ENCODE data around the gene PHB1.
A peak's percentile ranks its signal among the peaks of the same experiment; 100 is the strongest.
"Not testable (repeated sequence)": the region's sequence is repeated elsewhere in the genome, so short reads cannot be mapped to it uniquely, and the experiment has no call there.

PHB1 gene

GRCh38 chr17:49373115-49373514 is 41.6 kb downstream of the PHB1 start:
- no peak for DNase-seq

- DNase-seq = no peak
These were observed 42.3 kb downstream of the PHB1 start for GRCh38 chr17:49372425-49372824.

GRCh38 chr17:49370971-49371834 is 43.5 kb downstream of the PHB1 start:
- no peak for DNase-seq

- no peak for DNase-seq
These were observed 44.9 kb downstream of the PHB1 start for GRCh38 chr17:49369760-49370159.

GRCh38 chr17:49369089-49369488 is 45.6 kb downstream of the PHB1 start:
- DNase-seq = no peak

- DNase-seq = no peak
These were observed 49.0 kb downstream of the PHB1 start for GRCh38 chr17:49365667-49366066.

- not testable (repeated sequence) for DNase-seq
These were observed 49.6 kb downstream of the PHB1 start for GRCh38 chr17:49365126-49365525.

- no peak for DNase-seq
These were observed 50.6 kb downstream of the PHB1 start for GRCh38 chr17:49364119-49364518.

GRCh38 chr17:49363251-49363650 is 51.4 kb downstream of the PHB1 start:
- DNase-seq = no peak

- DNase-seq = no peak
These were observed 52.0 kb downstream of the PHB1 start for GRCh38 chr17:49362723-49363117.

GRCh38 chr17:49361902-49362722 is 52.6 kb downstream of the PHB1 start, which contains the start of gene ZNF652:
ZNF652 (minus strand) TSS chr17:49362250; CDS start chr17:49317725, 44,525 bp downstream.
- peak; percentile 77 to 85 for DNase-seq

- DNase-seq = peak; percentile 41 to 44
These were observed 53.4 kb downstream of the PHB1 start for GRCh38 chr17:49361129-49361901.

- no peak for DNase-seq
These were observed 53.9 kb downstream of the PHB1 start for GRCh38 chr17:49360796-49361128.

- DNase-seq = no peak
These were observed 54.5 kb downstream of the PHB1 start for GRCh38 chr17:49359990-49360795.

GRCh38 chr17:49358641-49359247 is 55.9 kb downstream of the PHB1 start:
- DNase-seq = no peak

GRCh38 chr17:49357516-49357915 is 57.2 kb downstream of the PHB1 start:
- DNase-seq = no peak

- DNase-seq = no peak
These were observed 58.4 kb downstream of the PHB1 start for GRCh38 chr17:49356320-49356719.

All from stimulated activated CD4-positive, alpha-beta T cell treated with anti-CD3 and anti-CD28 coated beads, Interleukin-2, amount 100 ng/mL, for 48 hours (primary cell).